ENCODE results near the gene CRHR1.

Gene CRHR1

DNA sequence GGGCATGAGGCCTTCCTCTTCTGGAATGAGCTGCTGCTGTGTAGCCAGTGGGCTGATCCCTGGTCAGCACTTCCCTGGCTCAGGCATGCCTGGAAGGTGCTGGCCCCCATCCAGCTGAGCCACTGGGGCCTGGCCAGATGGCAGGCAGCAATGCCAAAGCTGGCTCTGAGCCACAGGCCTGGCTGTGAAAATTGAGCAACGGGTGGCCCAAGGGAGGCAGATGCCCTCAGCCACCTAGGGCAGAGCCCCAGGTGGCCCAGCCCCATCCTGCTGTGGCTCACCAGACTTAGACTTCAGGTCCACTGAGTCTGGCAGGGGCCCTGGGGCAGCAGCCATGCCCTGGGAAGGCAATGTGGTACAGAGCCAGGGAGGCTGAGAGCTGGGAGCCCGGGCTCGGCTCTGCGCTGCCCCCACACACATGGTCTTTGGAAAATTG lies 8.5 kb upstream of the CRHR1 start:
- H3K9ac ChIP-seq (ENCODE audit: low read depth in 1 of 2, low read length in 2 of 2), result no peak overlapping the region
- no peaks in the 10 kb centered on the region for H3K4me1 ChIP-seq (ENCODE audit: control insufficient read depth in 1 of 2, insufficient read depth in 2 of 2, low read length in 2 of 2)
- no peaks in the 10 kb centered on the region for H3K9me3 ChIP-seq (ENCODE audit: control insufficient read depth in 1 of 2, low read length in 2 of 2)
- H3K4me3 ChIP-seq (ENCODE audit: low read depth in 1 of 2, low read length in 2 of 2), result no peak overlapping the region
- H3K27me3 ChIP-seq (ENCODE audit: control insufficient read depth in 1 of 2, insufficient read depth in 2 of 2, low read length in 2 of 2), result peaks cover 4 to 9% of the 10 kb centered on the region in 2 donors
- no peaks in the 10 kb centered on the region for H3K36me3 ChIP-seq (ENCODE audit: control insufficient read depth in 1 of 2, insufficient read depth in 2 of 2, low read length in 2 of 2)
- H3K27ac ChIP-seq (ENCODE audit: low read depth, low read length), result no peak overlapping the region

DNA sequence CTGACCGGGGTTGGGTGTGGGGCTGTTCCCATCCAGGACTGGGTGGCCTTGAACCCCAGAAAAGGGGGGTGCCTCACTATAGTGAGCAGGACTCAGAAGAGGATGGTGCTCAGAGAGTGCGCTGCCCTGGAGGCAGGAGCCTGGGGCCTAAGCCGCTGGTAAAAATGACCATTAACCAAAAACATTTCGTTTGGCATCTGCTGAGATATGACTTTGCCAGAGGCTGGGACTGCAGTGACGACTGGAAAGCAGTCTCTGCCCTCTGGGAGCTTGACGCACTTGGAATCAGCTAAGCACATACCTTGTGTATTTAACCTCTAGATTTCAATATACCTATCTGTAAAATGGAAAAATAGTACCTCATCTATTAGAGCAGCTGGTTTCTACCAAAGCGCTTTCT lies 7.2 kb upstream of the CRHR1 start:
- no peaks in the 10 kb centered on the region for H3K36me3 ChIP-seq (ENCODE audit: control insufficient read depth in 1 of 2, insufficient read depth in 2 of 2, low read length in 2 of 2)
- no peak overlapping the region for H3K27ac ChIP-seq (ENCODE audit: low read depth, low read length)
- no peak overlapping the region for H3K9ac ChIP-seq (ENCODE audit: low read depth in 1 of 2, low read length in 2 of 2)
- H3K27me3 ChIP-seq (ENCODE audit: control insufficient read depth in 1 of 2, insufficient read depth in 2 of 2, low read length in 2 of 2), result peaks cover 9 to 13% of the 10 kb centered on the region in 2 donors
- H3K4me3 ChIP-seq (ENCODE audit: low read depth in 1 of 2, low read length in 2 of 2), result no peak overlapping the region
- no peaks in the 10 kb centered on the region for H3K9me3 ChIP-seq (ENCODE audit: control insufficient read depth in 1 of 2, low read length in 2 of 2)
- no peaks in the 10 kb centered on the region for H3K4me1 ChIP-seq (ENCODE audit: control insufficient read depth in 1 of 2, insufficient read depth in 2 of 2, low read length in 2 of 2)

DNA sequence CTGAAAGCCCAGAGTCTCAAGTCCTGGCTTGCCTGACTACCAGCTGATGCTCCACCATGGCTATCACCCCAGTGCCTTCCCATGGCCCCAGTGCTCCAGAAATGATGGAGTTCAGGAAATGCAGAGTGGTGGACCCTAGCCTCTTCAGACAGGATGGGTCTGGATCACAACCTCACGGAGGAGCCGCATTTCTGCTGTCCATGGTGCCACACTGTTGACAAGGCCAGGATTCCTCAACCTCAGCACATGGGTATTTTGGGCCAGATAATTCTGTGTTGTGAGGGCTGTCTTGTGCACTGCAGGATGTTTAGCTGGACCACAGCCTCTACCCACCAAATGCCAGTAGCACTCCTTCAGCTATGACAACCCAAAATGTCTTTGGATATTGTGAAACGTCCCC lies 6.7 kb upstream of the CRHR1 start:
- Histone ChIP-seq H3K36me3 (ENCODE audit: control insufficient read depth in 1 of 2, insufficient read depth in 2 of 2, low read length in 2 of 2) (no peaks in the 10 kb centered on the region), H3K4me1 (ENCODE audit: control insufficient read depth in 1 of 2, insufficient read depth in 2 of 2, low read length in 2 of 2) (no peaks in the 10 kb centered on the region), H3K27me3 (ENCODE audit: control insufficient read depth in 1 of 2, insufficient read depth in 2 of 2, low read length in 2 of 2) (peaks cover 9 to 17% of the 10 kb centered on the region in 2 donors), H3K4me3 (ENCODE audit: low read depth in 1 of 2, low read length in 2 of 2) (no peak overlapping the region), H3K9me3 (ENCODE audit: control insufficient read depth in 1 of 2, low read length in 2 of 2) (no peaks in the 10 kb centered on the region), H3K9ac (ENCODE audit: low read depth in 1 of 2, low read length in 2 of 2) (no peak overlapping the region), H3K27ac (ENCODE audit: low read depth, low read length) (no peak overlapping the region)

DNA sequence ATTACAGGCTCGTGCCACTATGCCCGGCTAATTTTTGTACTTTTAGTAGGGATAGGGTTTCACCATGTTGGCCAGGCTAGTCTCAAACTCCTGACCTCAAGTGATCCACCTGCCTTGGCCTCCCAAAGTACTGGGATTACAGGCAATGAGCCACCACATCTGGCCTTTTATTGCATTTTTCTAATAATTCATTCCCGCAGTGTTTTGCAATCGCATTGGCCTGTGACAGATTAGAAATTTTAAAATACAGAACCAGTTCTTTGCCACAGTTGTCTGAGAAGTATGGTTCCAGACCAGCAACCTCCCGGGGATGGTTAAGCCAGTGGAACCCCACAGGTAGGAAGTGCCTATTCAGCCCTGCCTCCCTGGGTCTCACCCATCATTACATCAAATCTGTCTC lies 3.2 kb upstream of the CRHR1 start:
- H3K27ac ChIP-seq (ENCODE audit: low read depth, low read length), result no peak overlapping the region
- H3K9me3 ChIP-seq (ENCODE audit: control insufficient read depth in 1 of 2, low read length in 2 of 2), result no peaks in the 10 kb centered on the region
- no peak overlapping the region for H3K4me3 ChIP-seq (ENCODE audit: low read depth in 1 of 2, low read length in 2 of 2)
- H3K4me1 ChIP-seq (ENCODE audit: control insufficient read depth in 1 of 2, insufficient read depth in 2 of 2, low read length in 2 of 2), result peaks cover 0 to 16% of the 10 kb centered on the region in 2 donors
- no peaks in the 10 kb centered on the region for H3K36me3 ChIP-seq (ENCODE audit: control insufficient read depth in 1 of 2, insufficient read depth in 2 of 2, low read length in 2 of 2)
- H3K9ac ChIP-seq (ENCODE audit: low read depth in 1 of 2, low read length in 2 of 2), result no peak overlapping the region
- peaks cover 23 to 38% of the 10 kb centered on the region in 2 donors for H3K27me3 ChIP-seq (ENCODE audit: control insufficient read depth in 1 of 2, insufficient read depth in 2 of 2, low read length in 2 of 2)

DNA sequence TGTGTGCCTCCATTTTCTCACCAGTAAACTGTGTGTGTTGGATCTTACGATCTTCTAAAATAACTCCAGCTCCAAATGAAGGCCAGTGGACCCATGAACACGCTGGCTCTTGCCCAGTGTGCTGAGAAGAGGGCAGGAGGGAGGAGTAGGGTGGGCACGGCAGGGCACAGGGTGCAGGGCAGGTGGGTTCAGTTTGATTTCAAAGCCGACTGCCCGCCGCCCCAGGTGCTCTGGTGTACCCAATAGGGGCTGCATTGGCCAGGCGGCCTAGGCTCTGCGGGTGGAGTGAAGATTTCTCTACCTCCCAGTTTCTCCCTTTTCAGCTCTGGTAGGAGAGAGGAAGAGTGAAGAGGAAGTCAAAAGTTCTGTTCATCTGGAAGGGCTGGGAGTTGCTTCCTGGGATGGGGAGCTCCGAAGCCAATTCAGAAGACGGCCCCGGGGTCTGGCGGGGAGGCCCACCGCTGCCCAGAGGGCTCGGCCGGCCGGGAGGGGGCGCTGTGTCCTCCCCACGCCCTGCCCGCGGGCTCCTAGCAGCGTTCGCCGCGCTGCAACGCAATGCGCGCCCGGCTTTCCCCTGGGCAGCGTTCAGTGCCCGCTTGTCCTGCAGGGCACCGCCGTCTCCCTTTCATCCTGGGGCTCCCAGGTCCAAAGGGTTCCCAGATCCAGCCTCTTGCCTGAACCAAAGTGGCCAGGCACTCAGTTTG lies 1.1 kb upstream of the CRHR1 start:
- H3K4me3 ChIP-seq (ENCODE audit: low read depth in 1 of 2, low read length in 2 of 2), result peak overlapping the region in 1 of 2 donors; percentile 43
- H3K27ac ChIP-seq (ENCODE audit: low read depth, low read length), result no peak overlapping the region
- H3K9ac ChIP-seq (ENCODE audit: low read depth in 1 of 2, low read length in 2 of 2), result no peak overlapping the region
- peaks cover 10 to 22% of the 10 kb centered on the region in 2 donors for H3K4me1 ChIP-seq (ENCODE audit: control insufficient read depth in 1 of 2, insufficient read depth in 2 of 2, low read length in 2 of 2)
- no peaks in the 10 kb centered on the region for H3K9me3 ChIP-seq (ENCODE audit: control insufficient read depth in 1 of 2, low read length in 2 of 2)
- H3K27me3 ChIP-seq (ENCODE audit: control insufficient read depth in 1 of 2, insufficient read depth in 2 of 2, low read length in 2 of 2), result peaks cover 23 to 36% of the 10 kb centered on the region in 2 donors
- H3K36me3 ChIP-seq (ENCODE audit: control insufficient read depth in 1 of 2, insufficient read depth in 2 of 2, low read length in 2 of 2), result no peaks in the 10 kb centered on the region

DNA sequence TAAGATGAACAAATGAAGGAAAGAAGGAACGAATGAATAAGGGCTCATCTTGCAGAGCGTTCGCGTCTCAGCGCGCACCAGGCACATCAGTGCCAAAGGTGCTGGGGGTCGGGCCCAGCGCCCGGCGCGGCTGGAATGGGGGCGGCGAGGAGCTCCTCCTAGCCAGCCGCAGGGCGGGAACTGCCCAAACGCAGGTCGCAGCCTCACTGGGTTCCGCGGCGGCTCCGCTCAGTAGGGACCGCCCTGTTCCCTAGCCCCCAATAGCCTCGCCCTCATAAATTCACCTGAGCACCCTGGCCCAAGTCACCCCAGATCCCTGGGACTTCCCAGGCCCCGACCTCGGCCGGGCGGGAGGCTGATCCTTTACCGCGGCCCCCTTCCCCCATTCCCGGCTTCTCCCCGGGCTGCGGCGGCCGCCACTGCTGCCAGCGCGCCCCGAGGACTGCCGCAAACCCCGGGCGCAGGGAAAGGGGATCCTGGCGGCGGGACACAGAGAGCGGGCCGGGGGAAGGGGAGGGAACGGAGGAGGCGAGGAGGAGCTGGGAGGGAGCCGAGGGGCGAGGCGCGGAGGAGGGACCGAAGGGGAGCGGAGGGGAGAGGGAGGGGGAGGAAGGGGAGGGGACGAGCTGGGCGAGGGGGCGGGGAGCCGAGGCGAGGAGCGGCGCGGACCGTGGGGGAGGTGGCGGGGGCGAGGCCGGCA lies 377 bp upstream of the CRHR1 start:
- Histone ChIP-seq H3K27ac (ENCODE audit: low read depth, low read length) (no peak overlapping the region), H3K4me1 (ENCODE audit: control insufficient read depth in 1 of 2, insufficient read depth in 2 of 2, low read length in 2 of 2) (peaks cover 11 to 22% of the 10 kb centered on the region in 2 donors), H3K27me3 (ENCODE audit: control insufficient read depth in 1 of 2, insufficient read depth in 2 of 2, low read length in 2 of 2) (peaks cover 21 to 38% of the 10 kb centered on the region in 2 donors), H3K36me3 (ENCODE audit: control insufficient read depth in 1 of 2, insufficient read depth in 2 of 2, low read length in 2 of 2) (no peaks in the 10 kb centered on the region), H3K9ac (ENCODE audit: low read depth in 1 of 2, low read length in 2 of 2) (no peak overlapping the region), H3K9me3 (ENCODE audit: control insufficient read depth in 1 of 2, low read length in 2 of 2) (no peaks in the 10 kb centered on the region), H3K4me3 (ENCODE audit: low read depth in 1 of 2, low read length in 2 of 2) (peak overlapping the region; percentile 29 to 43)

DNA sequence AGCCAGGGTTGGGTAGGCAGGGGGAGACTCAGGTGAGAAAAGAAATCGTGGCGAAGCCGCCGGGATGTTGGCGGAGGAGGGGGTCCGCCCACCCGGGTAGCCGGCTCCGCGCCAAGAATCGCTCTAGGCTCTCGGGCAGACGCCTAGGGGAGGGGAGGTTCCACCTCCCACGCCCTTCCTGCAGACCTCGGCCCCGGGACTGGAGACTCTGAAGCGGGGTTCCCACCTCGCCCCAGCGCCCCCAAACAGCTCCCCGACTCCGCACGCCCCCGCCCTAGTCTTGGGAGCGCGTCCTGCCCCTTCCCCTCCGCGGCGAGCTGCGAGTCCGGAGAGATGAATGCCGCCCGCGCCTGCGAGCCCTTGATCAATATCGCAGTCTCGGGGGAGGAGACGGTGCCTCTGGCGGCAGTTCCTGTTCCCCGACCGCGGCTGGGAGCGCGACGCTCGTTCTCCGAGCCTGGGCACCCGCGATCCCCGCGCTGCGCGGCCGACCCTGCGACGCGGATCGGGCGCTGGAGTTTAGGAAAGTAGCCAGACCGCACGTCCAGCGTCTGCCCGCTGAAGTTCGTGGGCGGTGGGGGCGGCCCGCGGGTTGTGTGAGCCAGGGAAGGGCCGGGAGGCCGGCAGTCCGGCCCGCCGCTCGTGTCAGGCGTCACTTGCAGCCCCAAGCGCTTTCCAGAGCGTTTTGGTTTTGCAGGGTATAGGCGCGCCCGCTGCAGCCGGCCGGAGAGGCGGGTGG lies 790 bp downstream of the CRHR1 start:
- peaks cover 21 to 47% of the 10 kb centered on the region in 2 donors for H3K27me3 ChIP-seq (ENCODE audit: control insufficient read depth in 1 of 2, insufficient read depth in 2 of 2, low read length in 2 of 2)
- H3K4me3 ChIP-seq (ENCODE audit: low read depth in 1 of 2, low read length in 2 of 2), result peak overlapping the region; percentile 52 to 61
- no peaks in the 10 kb centered on the region for H3K36me3 ChIP-seq (ENCODE audit: control insufficient read depth in 1 of 2, insufficient read depth in 2 of 2, low read length in 2 of 2)
- peaks cover 11 to 22% of the 10 kb centered on the region in 2 donors for H3K4me1 ChIP-seq (ENCODE audit: control insufficient read depth in 1 of 2, insufficient read depth in 2 of 2, low read length in 2 of 2)
- H3K9me3 ChIP-seq (ENCODE audit: control insufficient read depth in 1 of 2, low read length in 2 of 2), result no peaks in the 10 kb centered on the region
- H3K9ac ChIP-seq (ENCODE audit: low read depth in 1 of 2, low read length in 2 of 2), result peak overlapping the region in 1 of 2 donors; percentile 12
- H3K27ac ChIP-seq (ENCODE audit: low read depth, low read length), result no peak overlapping the region

DNA sequence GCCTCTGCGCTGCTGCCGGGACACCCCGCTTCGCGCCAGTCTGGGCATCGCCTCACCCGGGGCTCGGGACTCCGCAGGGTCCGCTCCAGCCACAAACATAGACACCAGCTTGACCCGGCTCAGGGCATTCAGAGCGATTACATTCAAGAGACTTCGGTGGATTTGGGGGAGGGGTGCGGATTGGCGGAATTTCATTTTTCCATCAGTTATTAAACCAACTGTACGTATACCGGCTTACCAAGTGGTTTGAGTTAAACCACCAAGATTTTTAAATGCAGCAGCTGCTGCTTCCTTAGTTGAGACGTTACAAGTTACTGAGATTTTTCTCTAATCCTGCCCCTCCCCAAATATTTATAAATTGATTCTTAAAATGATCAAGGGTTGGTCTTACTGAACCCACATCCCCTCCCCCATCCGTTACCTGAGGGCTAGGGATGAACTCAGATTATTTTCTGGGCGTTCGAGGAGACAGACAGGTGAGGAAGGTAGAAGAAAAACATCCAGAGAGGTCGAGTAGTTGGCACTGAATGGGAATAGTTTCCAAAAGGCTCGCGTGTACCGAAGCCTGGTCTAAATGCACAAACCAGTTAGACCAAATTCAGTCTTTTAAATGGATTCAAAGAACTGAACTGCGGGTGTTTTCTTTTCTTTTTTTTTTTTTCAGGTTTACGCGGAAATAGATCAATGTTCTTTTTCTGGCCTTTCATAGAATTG lies 1.5 kb downstream of the CRHR1 start:
- peaks cover 23 to 49% of the 10 kb centered on the region in 2 donors for H3K27me3 ChIP-seq (ENCODE audit: control insufficient read depth in 1 of 2, insufficient read depth in 2 of 2, low read length in 2 of 2)
- peaks cover 14 to 26% of the 10 kb centered on the region in 2 donors for H3K4me1 ChIP-seq (ENCODE audit: control insufficient read depth in 1 of 2, insufficient read depth in 2 of 2, low read length in 2 of 2)
- H3K36me3 ChIP-seq (ENCODE audit: control insufficient read depth in 1 of 2, insufficient read depth in 2 of 2, low read length in 2 of 2), result no peaks in the 10 kb centered on the region
- peak overlapping the region; percentile 52 to 61 for H3K4me3 ChIP-seq (ENCODE audit: low read depth in 1 of 2, low read length in 2 of 2)
- H3K27ac ChIP-seq (ENCODE audit: low read depth, low read length), result no peak overlapping the region
- H3K9me3 ChIP-seq (ENCODE audit: control insufficient read depth in 1 of 2, low read length in 2 of 2), result no peaks in the 10 kb centered on the region
- H3K9ac ChIP-seq (ENCODE audit: low read depth in 1 of 2, low read length in 2 of 2), result no peak overlapping the region

DNA sequence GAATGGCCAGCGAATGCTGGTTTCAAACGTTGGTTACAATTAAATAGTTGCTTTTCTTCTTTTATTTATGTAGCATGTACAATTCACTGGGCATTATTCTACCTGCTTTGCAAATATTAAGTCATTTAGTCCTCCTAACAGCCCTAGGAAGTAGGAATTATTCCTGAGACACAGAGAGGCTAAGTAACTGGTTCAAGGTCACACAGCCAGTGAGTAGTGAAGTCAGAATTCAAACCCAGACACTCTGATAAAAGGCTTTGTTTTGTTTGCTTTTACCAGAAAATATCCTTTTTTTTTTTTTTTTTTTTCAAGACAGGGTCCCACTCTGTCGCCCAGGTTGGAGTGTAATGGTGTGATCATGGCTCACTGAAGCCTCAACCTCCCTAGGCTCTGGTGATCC lies 2.2 kb downstream of the CRHR1 start:
- no peak overlapping the region for H3K27ac ChIP-seq (ENCODE audit: low read depth, low read length)
- H3K4me1 ChIP-seq (ENCODE audit: control insufficient read depth in 1 of 2, insufficient read depth in 2 of 2, low read length in 2 of 2), result peaks cover 17 to 26% of the 10 kb centered on the region in 2 donors
- peaks cover 25 to 46% of the 10 kb centered on the region in 2 donors for H3K27me3 ChIP-seq (ENCODE audit: control insufficient read depth in 1 of 2, insufficient read depth in 2 of 2, low read length in 2 of 2)

More for the DNA sequence above, 2.2 kb downstream of the CRHR1 start:
- H3K36me3 ChIP-seq (ENCODE audit: control insufficient read depth in 1 of 2, insufficient read depth in 2 of 2, low read length in 2 of 2), result no peaks in the 10 kb centered on the region
- H3K9ac ChIP-seq (ENCODE audit: low read depth in 1 of 2, low read length in 2 of 2), result no peak overlapping the region
- H3K4me3 ChIP-seq (ENCODE audit: low read depth in 1 of 2, low read length in 2 of 2), result no peak overlapping the region
- H3K9me3 ChIP-seq (ENCODE audit: control insufficient read depth in 1 of 2, low read length in 2 of 2), result no peaks in the 10 kb centered on the region

Measured in duodenal mucosa (tissue), 2 donors.